ENCODE results near the gene SLC30A2.
A peak's percentile ranks its signal among the peaks of the same experiment; 100 is the strongest.

The SLC30A2 gene

DNA sequence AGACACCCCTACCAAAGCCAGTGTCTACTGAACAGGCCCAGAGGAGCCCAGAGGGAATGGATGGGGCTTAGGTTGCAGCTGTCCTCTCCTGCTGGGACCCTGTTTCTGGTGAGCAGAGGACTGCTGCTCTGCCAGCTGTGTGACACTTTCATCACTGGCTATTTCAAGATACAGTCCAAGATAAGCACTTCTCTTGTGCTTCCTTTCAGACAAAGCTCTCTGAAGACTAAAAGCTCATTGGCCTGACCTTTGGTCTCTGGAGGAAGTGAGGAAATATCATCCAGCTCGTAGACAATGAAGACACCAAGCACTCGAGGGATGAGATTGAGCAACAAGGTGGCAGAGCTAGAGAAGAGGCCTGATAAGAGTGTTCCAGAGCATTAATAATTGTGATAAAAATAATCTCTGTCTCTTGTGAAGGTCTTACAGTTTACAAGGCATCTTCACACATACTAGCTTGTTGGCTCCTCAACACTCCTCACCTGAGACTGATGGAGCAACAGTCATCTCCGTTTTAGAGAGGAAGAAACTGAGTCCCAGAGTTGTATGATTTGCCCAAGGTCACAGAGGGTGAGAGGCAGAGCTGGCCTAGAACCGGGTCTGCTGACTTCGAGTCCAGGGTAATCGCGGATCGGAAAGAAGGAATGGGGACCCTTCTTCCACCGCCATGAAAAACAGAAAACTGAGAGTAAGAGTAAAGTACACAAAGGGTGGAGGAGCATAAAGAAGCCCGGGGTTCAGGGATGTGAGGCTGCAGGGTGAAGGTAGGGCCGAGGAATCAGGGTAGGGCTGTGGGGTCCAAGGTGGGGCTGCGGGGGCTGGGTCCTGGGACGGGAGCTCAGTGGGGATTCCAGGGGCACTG, 48.7 kb downstream of the SLC30A2 start:
- peak; percentile 29 for DNase-seq (ENCODE audit: low spot score)

DNA sequence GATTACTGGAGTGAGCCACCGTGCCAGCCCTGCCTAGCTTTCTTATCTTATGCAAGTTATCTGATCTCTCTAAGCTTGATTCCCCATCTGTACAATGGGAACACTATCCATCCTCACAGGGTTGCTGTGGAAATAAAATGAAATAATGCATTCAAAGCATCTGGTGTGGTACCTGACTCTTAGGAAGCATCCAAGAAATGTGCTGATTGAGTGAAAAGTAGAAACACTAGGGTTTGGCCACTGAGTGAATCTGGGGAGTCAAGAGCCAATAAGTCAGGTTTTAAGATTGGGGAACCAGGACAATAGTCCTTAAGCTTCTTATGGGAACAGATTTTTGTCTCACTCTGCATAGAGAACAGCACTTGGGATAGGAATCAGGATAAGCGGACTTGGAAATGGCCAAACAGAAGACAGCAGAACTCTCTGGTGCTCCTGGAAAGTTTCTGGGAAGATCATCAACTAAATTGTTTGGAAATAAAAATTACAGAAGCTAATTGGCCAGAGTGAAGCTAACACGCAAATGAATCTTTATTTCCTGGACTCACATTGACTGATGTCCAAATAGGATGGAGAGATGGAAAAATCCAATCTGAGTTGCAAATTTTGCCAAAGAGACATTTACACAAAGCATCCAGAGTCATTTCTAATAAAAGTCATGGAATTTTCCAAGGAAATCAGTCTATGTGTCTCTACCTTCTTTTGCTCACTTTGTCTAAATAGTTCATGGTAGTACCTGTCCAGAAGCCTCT, 51.3 kb downstream of the SLC30A2 start:
- no peak for DNase-seq (ENCODE audit: low spot score)

DNA sequence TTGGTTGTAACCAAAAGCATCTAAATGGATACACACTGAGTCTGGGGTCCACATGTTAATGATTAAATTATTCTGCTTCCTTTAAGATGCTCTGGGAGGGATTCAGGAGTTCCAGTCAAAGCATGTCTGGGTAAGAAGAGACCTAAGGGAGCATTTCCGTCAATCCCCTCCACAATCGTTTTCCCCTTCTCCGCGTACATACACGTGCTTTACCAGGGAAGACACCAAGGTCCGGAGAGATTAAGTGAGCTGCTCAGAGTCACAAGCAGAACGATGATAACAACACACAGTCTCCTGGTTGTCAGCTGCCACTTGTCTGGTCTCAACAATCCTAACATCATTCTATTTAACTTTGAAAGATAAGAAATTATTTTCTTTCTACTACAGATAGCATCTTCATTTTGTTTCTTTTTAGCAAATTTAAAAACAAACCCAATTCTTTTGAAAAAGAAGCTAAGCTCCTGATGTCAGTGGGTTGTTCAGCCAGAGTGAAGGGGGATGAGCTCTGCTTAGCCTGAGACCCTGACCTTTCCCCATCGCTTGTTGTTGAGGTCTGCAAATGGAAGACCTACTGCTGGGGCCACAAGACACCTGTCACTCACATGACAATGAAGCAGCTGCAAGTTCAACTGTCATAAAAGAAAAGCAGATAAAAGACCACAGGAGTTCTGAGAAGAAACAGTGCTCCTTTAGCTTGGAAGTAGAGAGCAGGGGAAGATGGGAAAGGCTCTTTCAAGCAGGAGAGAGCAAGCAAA, 52.5 kb downstream of the SLC30A2 start:
- no peak for DNase-seq (ENCODE audit: low spot score)

- DNase-seq (ENCODE audit: low spot score) = no peak
Observed at GRCh38 chr1:25992689-25993171, 53.2 kb downstream of the SLC30A2 start.

DNA sequence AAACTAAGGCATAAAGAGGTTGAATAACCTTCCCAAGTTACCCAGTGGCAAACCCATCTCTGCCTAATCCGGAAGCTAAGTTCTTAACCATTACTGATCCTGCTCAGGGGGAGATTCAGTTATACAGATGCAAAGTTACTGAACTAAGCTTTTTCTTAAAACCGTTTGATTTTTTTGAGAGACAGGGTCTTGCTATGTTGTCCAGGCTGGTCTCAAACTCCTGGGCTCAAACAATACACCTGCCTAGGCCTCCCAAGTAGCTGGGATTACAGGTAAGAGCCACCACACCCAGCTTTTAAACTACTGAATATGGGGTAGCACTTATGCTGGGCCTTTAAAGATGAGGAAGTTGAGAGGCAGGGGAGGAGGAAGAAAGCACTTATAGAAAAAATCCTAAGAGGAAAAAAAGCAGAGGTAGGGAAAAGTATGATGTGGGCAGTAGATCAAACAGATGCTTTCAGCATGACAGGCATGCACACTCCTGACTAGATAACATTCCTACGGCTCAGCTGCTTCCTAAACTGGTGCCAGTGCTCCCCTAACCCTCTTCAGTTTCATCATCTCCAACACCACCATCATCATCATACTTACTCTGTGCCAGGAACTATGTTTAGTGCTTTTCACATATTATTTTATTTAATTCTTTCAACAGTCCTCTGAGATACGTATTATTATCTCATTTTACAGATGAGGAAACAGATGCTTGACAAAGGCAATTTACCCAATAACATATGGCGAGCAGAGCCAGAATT, 53.8 kb downstream of the SLC30A2 start:
- DNase-seq (ENCODE audit: low spot score) = peak; percentile 28

GRCh38 chr1:25990702-25991395, 55.1 kb downstream of the SLC30A2 start:
- DNase-seq (ENCODE audit: low spot score) = no peak

- no peak for DNase-seq (ENCODE audit: low spot score)
Observed at GRCh38 chr1:25990251-25990650, 55.7 kb downstream of the SLC30A2 start.

GRCh38 chr1:25989440-25990234, 56.3 kb downstream of the SLC30A2 start:
- DNase-seq (ENCODE audit: low spot score) = no peak

- no peak for DNase-seq (ENCODE audit: low spot score)
Observed at GRCh38 chr1:25987951-25988350, 58.0 kb downstream of the SLC30A2 start.

Data from AG08396 (cell line).